HG03457 (cell line): ENCODE data around the gene C5orf52.
"Not testable (repeated sequence)": the region's sequence is repeated elsewhere in the genome, so short reads cannot be mapped to it uniquely, and the experiment has no call there.

Source experiments
- ATAC-seq: cut with Tn5 transposase; IDR thresholded peaks from one replicate; pipeline ENCODE4 v1.9.1; 2021; ENCODE audit warnings: moderate number of reproducible peaks; ENCODE audit not compliant: unreplicated experiment

The C5orf52 gene

DNA sequence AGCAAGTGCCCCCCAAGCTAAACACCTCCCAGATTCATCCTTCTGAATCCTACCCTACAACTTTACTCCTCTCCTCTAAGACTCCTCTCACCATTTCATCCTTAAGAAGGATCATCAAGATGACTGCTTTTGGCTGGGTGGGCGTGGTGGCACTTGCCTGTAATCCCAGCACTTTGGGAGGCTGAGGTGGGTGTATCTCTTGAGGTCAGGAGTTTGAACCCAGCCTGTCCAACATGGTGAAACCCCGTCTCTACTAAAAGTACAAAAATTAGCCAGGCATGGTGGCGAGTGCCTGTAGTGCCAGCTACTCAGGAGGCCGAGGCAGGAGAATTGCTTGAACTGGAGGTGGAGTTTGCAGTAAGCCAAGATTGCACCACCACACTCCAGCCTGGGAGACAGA is 3.0 kb downstream of the C5orf52 start:
- ATAC-seq = not testable (repeated sequence)

GRCh38 chr5:157677931-157678330 is 6.6 kb downstream of the C5orf52 start:
- no peak for ATAC-seq

DNA sequence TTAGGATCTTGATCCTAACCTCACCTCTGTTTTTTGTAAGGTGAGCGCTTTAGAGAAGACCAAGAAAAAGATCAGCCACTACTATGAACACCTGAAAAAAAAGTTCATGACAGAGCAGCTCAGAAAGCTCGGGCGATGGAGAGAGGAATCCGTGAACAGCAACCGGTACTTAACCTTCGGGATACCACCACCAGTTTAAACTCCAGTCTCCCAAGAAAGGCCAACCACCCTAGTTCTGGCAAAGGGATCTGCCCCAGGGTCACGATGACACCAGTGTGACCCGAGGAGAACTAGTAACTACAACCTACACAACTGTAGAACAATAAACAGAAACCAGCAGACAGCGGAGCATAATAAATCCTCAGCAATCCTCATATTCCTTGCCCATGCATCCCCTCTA is 8.5 kb downstream of the C5orf52 start:
- no peak for ATAC-seq

GRCh38 chr5:157680239-157680638 is 8.9 kb downstream of the C5orf52 start:
- no peak for ATAC-seq

DNA sequence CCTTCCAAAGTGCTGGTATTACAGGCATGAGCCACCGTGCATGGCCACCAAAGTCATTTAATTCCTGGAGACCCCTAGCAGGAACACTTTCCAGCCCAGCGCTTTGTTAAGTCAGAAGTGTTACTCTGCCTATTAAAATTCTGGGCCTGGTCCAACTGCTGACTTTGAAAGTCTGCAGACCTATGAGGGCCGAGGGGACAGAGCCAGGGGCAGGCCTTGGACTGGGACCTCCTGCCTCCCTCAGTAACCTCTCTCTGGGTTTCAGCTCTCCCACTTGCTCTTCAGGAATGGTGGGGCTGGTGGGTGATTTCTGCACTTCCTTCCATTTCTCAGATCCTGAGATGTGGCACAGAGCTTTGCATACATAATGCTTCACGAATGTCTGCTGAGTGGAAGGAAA is 9.7 kb downstream of the C5orf52 start:
- ATAC-seq = no peak

DNA sequence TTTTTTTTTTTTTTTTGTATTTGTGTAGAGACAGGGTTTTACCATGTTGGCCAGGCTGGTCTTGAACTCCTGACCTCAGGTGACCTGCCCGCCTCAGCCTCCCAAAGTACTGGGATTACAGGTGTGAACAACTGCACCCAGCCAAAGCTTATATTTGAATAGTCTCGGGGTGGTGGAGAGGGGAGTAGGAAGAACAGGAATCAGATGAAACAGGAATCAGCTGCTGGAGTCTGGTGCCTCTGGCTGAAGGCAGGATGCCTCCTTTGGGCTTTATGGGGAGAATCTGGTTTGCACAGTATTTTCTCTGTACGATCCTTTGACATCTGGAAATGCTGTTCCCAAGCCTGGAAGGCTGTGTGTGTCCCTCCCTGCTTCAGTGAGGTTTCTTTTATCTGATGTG is 10.9 kb downstream of the C5orf52 start:
- ATAC-seq = no peak

GRCh38 chr5:157686276-157687197 is 15.2 kb downstream of the C5orf52 start:
- ATAC-seq = not testable (repeated sequence)

- no peak for ATAC-seq
These were observed 15.8 kb downstream of the C5orf52 start for GRCh38 chr5:157687198-157687554.

- no peak for ATAC-seq
These were observed 18.8 kb downstream of the C5orf52 start for GRCh38 chr5:157689942-157690689.

DNA sequence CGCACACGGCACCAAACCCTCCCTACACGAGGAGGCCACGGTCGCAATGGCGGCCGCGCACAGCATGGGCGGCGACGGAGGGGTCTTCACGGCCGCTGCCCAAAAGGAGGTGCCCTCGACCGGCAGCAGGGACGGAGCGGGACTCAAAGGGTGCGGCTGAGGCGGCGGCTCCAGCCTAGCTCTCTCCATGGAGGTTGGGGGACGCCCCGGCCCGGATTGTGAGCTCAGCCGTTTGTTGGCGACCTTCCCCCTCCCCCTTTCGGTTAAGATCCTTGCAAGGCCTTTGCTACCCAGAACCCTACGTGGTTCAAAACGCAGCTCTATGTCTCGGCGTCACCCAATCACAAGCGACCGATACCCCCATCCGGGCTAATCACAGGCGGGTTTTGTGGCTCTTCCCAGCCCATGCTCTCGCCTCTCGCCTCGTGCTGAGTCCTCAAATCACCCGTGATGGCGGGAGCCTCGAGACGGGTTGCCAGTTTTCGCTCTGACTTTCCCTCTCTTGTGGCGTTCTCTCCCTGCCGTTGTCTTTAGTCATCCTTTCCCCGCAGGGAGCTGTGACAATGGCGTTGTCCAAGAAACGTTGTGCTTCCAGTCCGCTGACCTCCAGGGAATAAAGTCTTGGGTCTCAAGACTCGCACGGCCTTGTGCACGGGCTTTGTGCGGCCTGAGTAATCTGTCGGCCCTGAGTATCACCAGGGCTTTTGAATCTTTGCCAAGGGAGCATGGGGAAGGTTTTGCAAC is 19.5 kb downstream of the C5orf52 start:
- no peak for ATAC-seq

DNA sequence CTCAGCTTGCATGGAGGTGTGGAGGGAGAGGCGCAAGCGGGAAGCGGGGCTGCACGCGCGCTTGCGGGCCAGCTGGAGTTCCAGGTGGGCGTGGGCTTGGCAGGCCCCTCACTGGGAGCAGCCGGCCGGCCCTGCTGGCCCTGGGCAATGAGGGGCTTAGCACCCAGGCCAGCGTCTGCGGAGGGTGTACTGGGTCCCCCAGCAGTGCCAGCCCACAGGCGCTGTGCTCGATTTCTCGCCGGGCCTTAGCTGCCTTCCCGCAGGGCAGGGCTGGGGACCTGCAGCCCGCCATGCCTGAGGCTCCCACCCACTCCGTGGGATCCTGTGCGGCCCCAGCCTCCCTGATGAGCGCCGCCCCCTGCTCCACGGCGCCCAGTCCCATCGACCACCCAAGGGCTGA is 22.5 kb downstream of the C5orf52 start:
- not testable (repeated sequence) for ATAC-seq

DNA sequence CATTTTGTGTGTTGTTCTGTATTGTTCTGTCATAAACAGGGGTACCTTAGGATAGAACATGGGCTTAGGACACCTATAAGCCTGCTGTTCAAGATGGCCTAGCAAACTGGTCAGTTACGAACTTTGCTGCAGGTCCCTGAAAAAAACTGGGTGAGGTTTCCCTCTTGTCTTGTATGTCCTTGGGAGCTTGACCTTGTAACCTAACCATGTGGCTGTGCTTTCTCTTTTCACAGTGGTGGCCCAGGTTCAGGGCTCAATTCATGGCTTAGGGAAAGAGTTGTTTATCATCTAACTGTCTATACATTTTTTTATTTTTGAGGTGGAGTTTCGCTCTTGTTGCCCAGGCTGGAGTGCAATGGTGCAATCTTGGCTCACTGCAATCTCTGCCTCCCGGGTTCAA is 24.8 kb downstream of the C5orf52 start:
- not testable (repeated sequence) for ATAC-seq

- not testable (repeated sequence) for ATAC-seq
These were observed 27.3 kb downstream of the C5orf52 start for GRCh38 chr5:157698674-157699073.

DNA sequence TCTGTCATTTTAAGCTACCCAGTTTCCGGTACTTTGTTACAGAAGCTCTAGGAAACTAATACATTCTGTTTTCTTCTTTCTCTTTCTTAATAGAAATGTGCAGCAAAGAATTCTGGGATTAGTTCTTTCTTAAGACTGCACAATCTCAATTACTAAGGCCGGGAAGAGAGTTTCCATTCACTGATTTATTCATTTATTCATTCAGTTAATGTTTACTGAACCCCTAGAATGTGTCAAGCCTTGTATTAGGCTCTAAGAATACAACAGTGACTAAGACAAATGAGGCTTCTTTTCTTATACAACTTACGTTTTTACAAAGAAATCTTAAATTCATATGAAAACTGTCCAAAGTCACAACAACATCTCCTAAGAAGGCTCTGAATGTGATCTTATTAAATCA is 32.4 kb downstream of the C5orf52 start:
- no peak for ATAC-seq

- no peak for ATAC-seq
These were observed 37.5 kb downstream of the C5orf52 start for GRCh38 chr5:157708866-157709265.

GRCh38 chr5:157709346-157709745 is 38.0 kb downstream of the C5orf52 start:
- ATAC-seq = no peak

DNA sequence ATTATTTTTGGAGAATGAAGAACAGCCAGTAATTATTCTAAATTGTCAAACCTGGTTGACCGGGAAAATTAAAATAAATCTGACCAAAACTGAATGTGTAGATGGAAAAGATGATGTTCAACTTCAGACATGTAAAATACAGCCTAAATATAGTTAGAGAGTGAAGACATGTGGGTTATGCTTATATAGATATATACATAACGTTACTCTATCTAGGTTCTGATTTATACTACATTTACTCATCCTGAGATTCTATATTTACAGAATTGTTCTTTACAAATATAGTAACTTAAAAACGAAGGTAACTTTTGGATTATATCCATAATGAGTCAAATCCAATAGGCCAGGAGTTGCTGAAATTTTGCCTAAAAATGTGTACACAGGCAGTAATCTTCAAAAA is 39.1 kb downstream of the C5orf52 start:
- ATAC-seq = no peak

GRCh38 chr5:157710882-157711281 is 39.5 kb downstream of the C5orf52 start:
- no peak for ATAC-seq

- ATAC-seq = no peak
These were observed 42.7 kb downstream of the C5orf52 start for GRCh38 chr5:157713830-157714595.

DNA sequence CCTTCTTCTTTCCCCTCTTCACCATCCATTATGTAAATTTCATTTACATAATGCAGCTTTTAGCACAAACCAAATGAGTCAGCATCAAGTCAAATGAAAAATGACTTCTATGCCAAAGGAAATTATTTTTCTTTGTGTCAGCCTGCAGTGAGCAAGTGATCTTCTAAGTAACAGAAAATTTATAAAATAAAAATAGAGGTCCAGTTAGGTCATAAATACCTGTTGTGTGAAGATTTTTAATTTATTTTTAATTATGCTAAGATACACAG is 43.2 kb downstream of the C5orf52 start:
- no peak for ATAC-seq

DNA sequence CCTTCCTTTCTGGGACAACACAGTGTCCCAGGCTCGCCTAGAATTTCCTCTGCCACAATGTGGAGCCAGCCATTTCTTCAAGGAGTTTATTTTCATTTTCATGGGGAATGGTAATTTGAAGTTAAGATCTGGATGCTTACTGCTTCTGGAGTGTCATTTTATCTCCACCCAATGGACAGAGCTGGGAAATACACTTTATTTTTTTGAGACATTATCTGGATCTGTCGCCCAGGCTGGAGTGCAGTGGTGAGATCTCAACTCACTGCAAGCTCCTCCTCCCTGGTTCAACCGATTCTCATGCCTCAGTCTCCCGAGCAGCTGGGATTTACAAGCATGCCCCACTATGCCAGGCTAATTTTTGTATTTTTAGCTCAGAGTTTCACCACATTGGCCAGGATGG is 47.2 kb downstream of the C5orf52 start:
- ATAC-seq = no peak
